Panc1 (cell line): Measurements from ENCODE around the gene LSS. TPM values are rescaled to one million over a fixed set of nuclear protein-coding genes. Genes with fewer than 3 reads are reported as not detected.

Experiments used
- ATAC-seq: fragments of 200-7000 bp; cut with Tn5 transposase; 2 replicates; pipeline ENCODE4 v1.9.1; 2020; ENCODE audit warnings: mild to moderate bottlenecking, moderate library complexity
- BruUV-seq: library from RNA; stranded (reverse); fragments of 400-500 nt; replicated peaks from 2 replicates; lab custom pipeline; 2021; lab: Mats Ljungman, UMichigan
- CTCF ChIA-PET: fragments of 300-600 bp; sonication (Branson Sonifier 250); formaldehyde crosslinking; loops from one replicate; lab custom pipeline; 2022; ENCODE audit warnings: antibody characterized with exemption; lab: Charles Lee
- POLR2A ChIA-PET: fragments of 300-600 bp; sonication (Branson Sonifier 250); formaldehyde crosslinking; loops from one replicate; lab custom pipeline; 2022; ENCODE audit warnings: antibody characterized with exemption; lab: Charles Lee
- DNase-seq: peaks from one replicate; pipeline ENCODE4 v3.0.0-alpha.2; 2010; ENCODE audit warnings: low read depth, low spot score
- H3K27ac ChIP-seq: 2 replicates; pipeline ENCODE4 v1.5.1; 2011; ENCODE audit warnings: mild to moderate bottlenecking, low read length, inconsistent platforms
- H3K27me3 ChIP-seq: fragments of 200-500 bp; sonication (Bioruptor generic); 2 replicates; pipeline ENCODE4 v1.6.0; 2014; ENCODE audit warnings: low read length, inconsistent platforms; ENCODE audit not compliant: control insufficient read depth, insufficient read depth
- H3K36me3 ChIP-seq: fragments of 200-500 bp; sonication (Bioruptor generic); 2 replicates; pipeline ENCODE4 v1.5.1; 2014; ENCODE audit warnings: inconsistent platforms, mild to moderate bottlenecking, low read length, moderate library complexity; ENCODE audit not compliant: control insufficient read depth, insufficient read depth
- H3K4me1 ChIP-seq: 2 replicates; pipeline ENCODE4 v1.5.1; 2011; ENCODE audit warnings: inconsistent platforms, mild to moderate bottlenecking, low read length, moderate library complexity; ENCODE audit not compliant: control insufficient read depth, insufficient read depth
- H3K4me3 ChIP-seq, 2 experiments: 2 replicates each; pipeline ENCODE4 v1.5.1; 2011 to 2012; ENCODE audit warnings: low read depth in 2 of 2, low read length in 2 of 2, mild to moderate bottlenecking in 2 of 2, inconsistent platforms in 1 of 2, moderate library complexity in 1 of 2
- H3K9me3 ChIP-seq: fragments of 200-500 bp; sonication (Bioruptor generic); 2 replicates; pipeline ENCODE4 v1.5.1; 2014; ENCODE audit warnings: low read depth, mild to moderate bottlenecking, inconsistent platforms, low read length, moderate library complexity; ENCODE audit not compliant: control insufficient read depth, insufficient read depth
- POLR2AphosphoS5 ChIP-seq: IDR thresholded peaks from 2 replicates; pipeline ENCODE4 v1.6.1; 2012; ENCODE audit warnings: mild to moderate bottlenecking, low read depth, low read length, moderate library complexity
- SIN3A ChIP-seq: IDR thresholded peaks from 2 replicates; pipeline ENCODE4 v1.6.1; 2012; ENCODE audit warnings: low read depth, mild to moderate bottlenecking, low read length, moderate library complexity, borderline replicate concordance; ENCODE audit not compliant: insufficient read depth
- TCF7L2 ChIP-seq: IDR thresholded peaks from 2 replicates; pipeline ENCODE4 v1.6.1; 2011; ENCODE audit warnings: mild to moderate bottlenecking, low read depth, low read length, inconsistent platforms
- in situ Hi-C: cut with HindIII; loops from 2 replicates; pipeline ENCODE4 v1.10.0; 2016; ENCODE audit warnings: low sequenced_read_pairs, low pct_unique_long_range_greater_than_20kb
- intact Hi-C: fragments of 100-400 bp; cut with micrococcal nuclease; formaldehyde crosslinking; loops from one replicate; pipeline ENCODE4 v1.10.0; 2022; ENCODE audit not compliant: unreplicated experiment
- total RNA-seq: library from RNA; stranded (reverse); gene quantifications from one replicate; pipeline ENCODE4 v1.2.1, GENCODE V29; 2021; ENCODE audit not compliant: unreplicated experiment
- TF ChIP-seq, protein P1 (sequence below): fragments of 450-650 bp; IDR thresholded peaks from 2 replicates; pipeline ENCODE4 v1.5.1; 2017; ENCODE audit warnings: mild to moderate bottlenecking
- TF ChIP-seq, protein P2 (sequence below), 2 experiments: IDR thresholded peaks; 2 replicates each; pipeline ENCODE4 v1.6.1; 2011 to 2012; ENCODE audit warnings: low read depth in 2 of 2, control low read depth in 1 of 2, low read length in 1 of 2, mild to moderate bottlenecking in 1 of 2, moderate library complexity in 1 of 2; ENCODE audit not compliant: insufficient read depth in 1 of 2

Gene LSS
- total RNA-seq, 1 experiment from 2014 or later = 111 TPM

DNA sequence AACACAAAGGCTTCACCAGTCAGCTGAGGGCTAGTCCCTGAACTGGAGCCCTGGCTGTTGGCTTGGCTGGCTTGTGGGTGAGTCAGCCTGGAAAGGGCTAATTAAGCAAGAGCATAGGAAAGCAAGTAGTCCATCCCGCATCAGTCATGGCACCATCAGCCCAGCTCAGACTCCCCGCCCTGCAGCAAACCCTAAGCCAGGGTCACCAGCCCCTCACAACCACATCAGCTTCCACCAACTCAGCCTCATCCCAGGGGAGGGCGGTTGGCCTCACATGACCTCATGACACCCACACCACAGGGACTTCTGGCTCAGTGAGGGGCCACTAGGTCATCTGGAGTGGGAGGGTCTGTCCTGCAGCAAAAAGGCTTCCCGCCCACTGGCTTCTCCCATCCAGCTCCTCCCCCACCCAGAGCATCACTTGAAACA lies 37.3 kb downstream of the LSS start:
- ChIA-PET CTCF (no interaction called here), POLR2A (no interaction called here)
- DNase-seq (no peak), ATAC-seq (no peak)
- Histone ChIP-seq H3K4me1 (peaks cover 5% of the 10 kb centered on the region; the same call in 1 of the 2 replicates), H3K27ac (no peak overlapping the region), H3K4me3 (no peak overlapping the region), H3K9me3 (no peaks in the 10 kb centered on the region), H3K36me3 (no peaks in the 10 kb centered on the region), H3K27me3 (no peaks in the 10 kb centered on the region)
- no TSS peak for BruUV-seq
- TF ChIP-seq TCF7L2 (no peak), POLR2AphosphoS5 (no peak), SIN3A (no peak)
- TF ChIP-seq, protein P1, sequence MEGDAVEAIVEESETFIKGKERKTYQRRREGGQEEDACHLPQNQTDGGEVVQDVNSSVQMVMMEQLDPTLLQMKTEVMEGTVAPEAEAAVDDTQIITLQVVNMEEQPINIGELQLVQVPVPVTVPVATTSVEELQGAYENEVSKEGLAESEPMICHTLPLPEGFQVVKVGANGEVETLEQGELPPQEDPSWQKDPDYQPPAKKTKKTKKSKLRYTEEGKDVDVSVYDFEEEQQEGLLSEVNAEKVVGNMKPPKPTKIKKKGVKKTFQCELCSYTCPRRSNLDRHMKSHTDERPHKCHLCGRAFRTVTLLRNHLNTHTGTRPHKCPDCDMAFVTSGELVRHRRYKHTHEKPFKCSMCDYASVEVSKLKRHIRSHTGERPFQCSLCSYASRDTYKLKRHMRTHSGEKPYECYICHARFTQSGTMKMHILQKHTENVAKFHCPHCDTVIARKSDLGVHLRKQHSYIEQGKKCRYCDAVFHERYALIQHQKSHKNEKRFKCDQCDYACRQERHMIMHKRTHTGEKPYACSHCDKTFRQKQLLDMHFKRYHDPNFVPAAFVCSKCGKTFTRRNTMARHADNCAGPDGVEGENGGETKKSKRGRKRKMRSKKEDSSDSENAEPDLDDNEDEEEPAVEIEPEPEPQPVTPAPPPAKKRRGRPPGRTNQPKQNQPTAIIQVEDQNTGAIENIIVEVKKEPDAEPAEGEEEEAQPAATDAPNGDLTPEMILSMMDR = no peak
- TF ChIP-seq, protein P2, sequence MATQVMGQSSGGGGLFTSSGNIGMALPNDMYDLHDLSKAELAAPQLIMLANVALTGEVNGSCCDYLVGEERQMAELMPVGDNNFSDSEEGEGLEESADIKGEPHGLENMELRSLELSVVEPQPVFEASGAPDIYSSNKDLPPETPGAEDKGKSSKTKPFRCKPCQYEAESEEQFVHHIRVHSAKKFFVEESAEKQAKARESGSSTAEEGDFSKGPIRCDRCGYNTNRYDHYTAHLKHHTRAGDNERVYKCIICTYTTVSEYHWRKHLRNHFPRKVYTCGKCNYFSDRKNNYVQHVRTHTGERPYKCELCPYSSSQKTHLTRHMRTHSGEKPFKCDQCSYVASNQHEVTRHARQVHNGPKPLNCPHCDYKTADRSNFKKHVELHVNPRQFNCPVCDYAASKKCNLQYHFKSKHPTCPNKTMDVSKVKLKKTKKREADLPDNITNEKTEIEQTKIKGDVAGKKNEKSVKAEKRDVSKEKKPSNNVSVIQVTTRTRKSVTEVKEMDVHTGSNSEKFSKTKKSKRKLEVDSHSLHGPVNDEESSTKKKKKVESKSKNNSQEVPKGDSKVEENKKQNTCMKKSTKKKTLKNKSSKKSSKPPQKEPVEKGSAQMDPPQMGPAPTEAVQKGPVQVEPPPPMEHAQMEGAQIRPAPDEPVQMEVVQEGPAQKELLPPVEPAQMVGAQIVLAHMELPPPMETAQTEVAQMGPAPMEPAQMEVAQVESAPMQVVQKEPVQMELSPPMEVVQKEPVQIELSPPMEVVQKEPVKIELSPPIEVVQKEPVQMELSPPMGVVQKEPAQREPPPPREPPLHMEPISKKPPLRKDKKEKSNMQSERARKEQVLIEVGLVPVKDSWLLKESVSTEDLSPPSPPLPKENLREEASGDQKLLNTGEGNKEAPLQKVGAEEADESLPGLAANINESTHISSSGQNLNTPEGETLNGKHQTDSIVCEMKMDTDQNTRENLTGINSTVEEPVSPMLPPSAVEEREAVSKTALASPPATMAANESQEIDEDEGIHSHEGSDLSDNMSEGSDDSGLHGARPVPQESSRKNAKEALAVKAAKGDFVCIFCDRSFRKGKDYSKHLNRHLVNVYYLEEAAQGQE (IDR thresholded peaks at IDR 0.05; ENCODE audit: insufficient read depth in 1 of 2, low read depth in 2 of 2, low read length in 1 of 2) = no peak
- in situ Hi-C loops = no loop called here
- intact Hi-C loops = no loop called here

DNA sequence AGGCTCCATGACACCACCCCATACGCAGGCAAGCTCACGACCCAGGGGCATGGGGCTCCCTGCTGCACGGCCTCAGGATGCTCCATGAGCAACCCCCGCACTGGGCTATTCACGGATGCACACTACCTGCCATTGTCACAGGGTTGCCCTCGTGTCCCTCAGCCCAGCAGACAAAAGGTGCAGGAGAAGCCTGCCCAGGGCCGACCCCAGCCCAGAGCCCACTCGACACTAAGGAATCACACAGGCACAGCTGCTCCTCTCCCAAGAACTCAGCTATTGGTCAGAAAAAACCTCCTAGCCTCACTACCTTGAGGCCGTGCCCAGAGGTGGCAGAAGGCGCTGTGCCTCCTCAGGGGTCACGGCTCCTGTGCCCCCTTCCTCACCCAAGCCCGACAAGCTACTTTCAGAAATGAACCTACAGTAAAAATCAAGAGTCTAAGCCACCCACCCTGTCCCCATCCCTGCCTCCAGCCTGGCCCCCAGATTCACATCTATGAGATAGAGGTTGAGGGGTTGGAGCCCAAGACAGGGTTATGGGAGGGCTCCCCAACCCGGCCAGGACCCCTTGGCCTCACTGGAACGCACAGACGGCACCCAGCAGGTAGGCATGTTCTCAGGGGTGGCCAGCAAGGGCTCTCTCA lies 38.0 kb downstream of the LSS start:
- ATAC-seq (no peak), DNase-seq (no peak)
- ChIA-PET CTCF (no interaction called here), POLR2A (no interaction called here)
- Histone ChIP-seq H3K27ac (no peak overlapping the region), H3K4me1 (peaks cover 5% of the 10 kb centered on the region; the same call in 1 of the 2 replicates), H3K4me3 (no peak overlapping the region), H3K9me3 (no peaks in the 10 kb centered on the region), H3K27me3 (no peaks in the 10 kb centered on the region), H3K36me3 (no peaks in the 10 kb centered on the region)
- TSS peak; percentile 74 for BruUV-seq
- TF ChIP-seq POLR2AphosphoS5 = no peak
- TF ChIP-seq, protein P2 (IDR thresholded peaks at IDR 0.05; ENCODE audit: insufficient read depth in 1 of 2, low read depth in 2 of 2, low read length in 1 of 2) = no peak
- TF ChIP-seq, protein P1 = no peak
- no peak for TF ChIP-seq SIN3A
- no peak for TF ChIP-seq TCF7L2
- in situ Hi-C loops (no loop called here), intact Hi-C loops (no loop called here)
